Trophoblast cell (in vitro differentiated cells and primary cell): ENCODE data around the gene TCEAL2. TPM values are rescaled to one million over a fixed set of nuclear protein-coding genes. Genes with fewer than 3 reads are reported as not detected.
"Not testable (repeated sequence)": the region's sequence is repeated elsewhere in the genome, so short reads cannot be mapped to it uniquely, and the experiment has no call there.

Experiments used
- DNase-seq, 2 donors: peaks; one replicate each; pipeline ENCODE4 v3.0.0-alpha.2; 2016
- H2AFZ ChIP-seq: 2 replicates; pipeline ENCODE4 v1.6.1; 2013; ENCODE audit warnings: low read length, moderate library complexity, mild to moderate bottlenecking; ENCODE audit not compliant: insufficient read depth, poor library complexity
- H2AK5ac ChIP-seq: 2 replicates; pipeline ENCODE4 v1.6.1; 2013; ENCODE audit warnings: mild to moderate bottlenecking, low read length
- H2BK120ac ChIP-seq: 2 replicates; pipeline ENCODE4 v1.6.1; 2013; ENCODE audit warnings: low read length, mild to moderate bottlenecking, moderate library complexity; ENCODE audit not compliant: insufficient read depth, poor library complexity
- H2BK12ac ChIP-seq: 2 replicates; pipeline ENCODE4 v1.6.1; 2013; ENCODE audit warnings: mild to moderate bottlenecking, low read length, moderate library complexity
- H2BK5ac ChIP-seq: 2 replicates; pipeline ENCODE4 v1.6.1; 2013; ENCODE audit warnings: low read length, low read depth, moderate library complexity, mild to moderate bottlenecking; ENCODE audit not compliant: poor library complexity
- H3K14ac ChIP-seq: 2 replicates; pipeline ENCODE4 v1.6.1; 2013; ENCODE audit warnings: mild to moderate bottlenecking, low read length
- H3K18ac ChIP-seq: 2 replicates; pipeline ENCODE4 v1.6.1; 2013; ENCODE audit warnings: mild to moderate bottlenecking, low read length
- H3K23ac ChIP-seq: 2 replicates; pipeline ENCODE4 v1.6.1; 2013; ENCODE audit warnings: low read length
- H3K27ac ChIP-seq: 2 replicates; pipeline ENCODE4 v1.5.1; 2013; ENCODE audit warnings: low read depth, mild to moderate bottlenecking, inconsistent platforms, low read length, moderate library complexity
- H3K27me3 ChIP-seq: 2 replicates; pipeline ENCODE4 v1.6.1; 2013; ENCODE audit warnings: inconsistent platforms, mild to moderate bottlenecking, low read length, moderate library complexity; ENCODE audit not compliant: insufficient read depth
- H3K36me3 ChIP-seq, 2 experiments: 1 replicate in 1 of 2; 2 replicates in 1 of 2; pipeline ENCODE4 v1.6.1; 2013; ENCODE audit warnings: low read length in 2 of 2, mild to moderate bottlenecking in 2 of 2, moderate library complexity in 1 of 2; ENCODE audit not compliant: insufficient read depth in 2 of 2, control insufficient read depth in 1 of 2
- H3K4ac ChIP-seq: 2 replicates; pipeline ENCODE4 v1.6.1; 2013; ENCODE audit warnings: low read depth, mild to moderate bottlenecking, low read length, moderate library complexity
- H3K4me1 ChIP-seq, 2 experiments: 1 replicate in 1 of 2; 2 replicates in 1 of 2; pipeline ENCODE4 v1.6.1; 2013; ENCODE audit warnings: low read length in 2 of 2, mild to moderate bottlenecking in 2 of 2, moderate library complexity in 1 of 2; ENCODE audit not compliant: insufficient read depth in 2 of 2, control insufficient read depth in 1 of 2
- H3K4me2 ChIP-seq: 2 replicates; pipeline ENCODE4 v1.6.1; 2013; ENCODE audit warnings: inconsistent platforms, mild to moderate bottlenecking, low read length, moderate library complexity
- H3K4me3 ChIP-seq: 2 replicates; pipeline ENCODE4 v1.5.1; 2013; ENCODE audit warnings: mild to moderate bottlenecking, low read depth, low read length, inconsistent platforms
- H3K79me1 ChIP-seq: one replicate; pipeline ENCODE4 v1.6.1; 2013; ENCODE audit warnings: low read length
- H3K79me2 ChIP-seq: 2 replicates; pipeline ENCODE4 v1.6.1; 2013; ENCODE audit warnings: low read length, mild to moderate bottlenecking; ENCODE audit not compliant: control insufficient read depth, insufficient read depth, poor library complexity
- H3K9ac ChIP-seq: 2 replicates; pipeline ENCODE4 v1.6.1; 2013; ENCODE audit warnings: mild to moderate bottlenecking, low read length
- H3K9me3 ChIP-seq: 2 replicates; pipeline ENCODE4 v1.6.1; 2013; ENCODE audit warnings: low read depth, mild to moderate bottlenecking, control low read depth, inconsistent platforms, low read length; ENCODE audit not compliant: insufficient read depth
- H4K12ac ChIP-seq: 2 replicates; pipeline ENCODE4 v1.6.1; 2013; ENCODE audit warnings: low read depth, mild to moderate bottlenecking, low read length, moderate library complexity
- H4K8ac ChIP-seq: 2 replicates; pipeline ENCODE4 v1.6.1; 2013; ENCODE audit warnings: low read depth, mild to moderate bottlenecking, low read length, moderate library complexity
- H4K91ac ChIP-seq: one replicate; pipeline ENCODE4 v1.6.1; 2013; ENCODE audit warnings: low read depth, mild to moderate bottlenecking, low read length, moderate library complexity
- WGBS: extraction: QIAGEN DNeasy Blood & Tissue Kit; methylation state at CpG from one replicate; pipeline ENCODE4 v1.1.7; 2013; ENCODE audit warnings: missing lambda C conversion rate; ENCODE audit not compliant: insufficient read length, insufficient coverage; ENCODE audit errors: extremely low coverage; 5-methylcytosine and 5-hydroxymethylcytosine counted together
- polyA plus RNA-seq: library from polyadenylated mRNA; stranded (reverse); fragments of 200-250 nt; gene quantifications from 2 replicates; pipeline ENCODE4 v1.2.3, GENCODE V29; 2013

The TCEAL2 gene
- polyA plus RNA-seq = 0.19 and 0.29 TPM in 2 replicates

DNA sequence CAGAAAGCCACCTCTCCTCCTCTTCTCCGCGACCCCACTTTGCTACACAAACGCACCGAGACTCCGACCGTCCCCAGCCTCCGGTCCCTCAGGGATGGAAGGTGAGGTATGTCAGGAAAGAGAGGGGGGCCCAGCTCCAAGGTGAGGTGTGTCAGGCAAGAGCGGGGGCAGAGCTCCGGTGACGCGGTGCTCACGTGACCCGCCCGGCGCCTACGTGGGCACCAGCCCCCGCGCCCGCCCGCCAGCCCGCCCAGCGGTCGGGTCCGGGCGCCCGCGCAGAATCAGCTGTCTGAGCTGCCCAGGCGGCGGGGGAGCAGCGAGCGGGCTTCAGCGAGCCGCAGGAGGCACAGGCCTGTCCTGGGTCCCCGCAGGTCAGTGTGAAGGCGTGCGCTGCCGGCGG lies at the start of gene TCEAL2:
Gene TCEAL2 (plus strand): TSS at position 244 of the 400 bp plus-strand sequence. CDS start 1,152 bp downstream, outside the sequence.
- peak within 1 kb of the TSS; percentile 61 for H3K4me2 ChIP-seq
- not testable (repeated sequence) for H3K36me3 ChIP-seq, H3K9me3 ChIP-seq, H4K91ac ChIP-seq, H2BK120ac ChIP-seq, H4K8ac ChIP-seq, H3K4ac ChIP-seq, H2BK5ac ChIP-seq, DNase-seq, H3K79me2 ChIP-seq, H3K27ac ChIP-seq, H3K9ac ChIP-seq, H4K12ac ChIP-seq, H3K18ac ChIP-seq, H3K27me3 ChIP-seq, H2AFZ ChIP-seq, H3K23ac ChIP-seq, H3K14ac ChIP-seq, H2BK12ac ChIP-seq, H3K4me1 ChIP-seq, H2AK5ac ChIP-seq, H3K4me3 ChIP-seq, H3K79me1 ChIP-seq
- WGBS = no CpG with 5 or more reads among the region's 38 CpGs

DNA sequence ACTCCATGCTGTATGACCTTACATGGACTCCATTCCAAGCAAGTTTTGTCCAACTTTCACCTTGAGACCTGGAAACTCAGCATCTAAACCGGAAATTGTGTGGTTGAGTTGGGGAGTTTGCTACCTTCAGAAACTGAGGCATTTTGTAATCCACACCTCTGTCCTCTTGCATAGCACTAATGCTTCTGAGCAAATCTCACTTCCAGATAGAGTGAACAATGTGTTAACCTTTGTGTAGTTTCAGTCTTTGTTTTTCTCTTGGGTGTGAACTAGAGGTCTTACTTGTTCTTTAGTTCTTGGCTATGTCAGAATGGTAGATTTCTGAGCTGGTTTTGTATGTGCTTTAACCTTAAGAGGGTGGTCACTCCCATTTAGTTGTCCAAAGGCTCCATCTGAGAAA lies 48.1 kb upstream of the TCEAL2 start:
- no peak overlapping the region for H2AK5ac ChIP-seq
- WGBS = no CpG with 5 or more reads among the region's 1 CpG
- no peak overlapping the region for H3K23ac ChIP-seq
- no peaks in the 10 kb centered on the region for H3K79me1 ChIP-seq
- no peak overlapping the region for H3K4ac ChIP-seq
- no peaks in the 10 kb centered on the region for H3K36me3 ChIP-seq
- H2AFZ ChIP-seq = no peak overlapping the region
- peaks cover 3% of the 10 kb centered on the region for H3K9me3 ChIP-seq
- H3K27me3 ChIP-seq = no peaks in the 10 kb centered on the region
- no peak overlapping the region for H3K4me3 ChIP-seq
- H4K91ac ChIP-seq = no peak overlapping the region
- H2BK5ac ChIP-seq = no peak overlapping the region
- H3K18ac ChIP-seq = no peak overlapping the region
- H2BK120ac ChIP-seq = no peak overlapping the region
- H3K27ac ChIP-seq = no peak overlapping the region
- no peak overlapping the region for H4K8ac ChIP-seq
- no peak overlapping the region for H2BK12ac ChIP-seq
- no peak overlapping the region for H4K12ac ChIP-seq
- no peak overlapping the region for H3K14ac ChIP-seq
- no peak overlapping the region for H3K4me2 ChIP-seq
- no peak for DNase-seq
- no peak overlapping the region for H3K9ac ChIP-seq
- H3K79me2 ChIP-seq = no peaks in the 10 kb centered on the region
- no peaks in the 10 kb centered on the region for H3K4me1 ChIP-seq

DNA sequence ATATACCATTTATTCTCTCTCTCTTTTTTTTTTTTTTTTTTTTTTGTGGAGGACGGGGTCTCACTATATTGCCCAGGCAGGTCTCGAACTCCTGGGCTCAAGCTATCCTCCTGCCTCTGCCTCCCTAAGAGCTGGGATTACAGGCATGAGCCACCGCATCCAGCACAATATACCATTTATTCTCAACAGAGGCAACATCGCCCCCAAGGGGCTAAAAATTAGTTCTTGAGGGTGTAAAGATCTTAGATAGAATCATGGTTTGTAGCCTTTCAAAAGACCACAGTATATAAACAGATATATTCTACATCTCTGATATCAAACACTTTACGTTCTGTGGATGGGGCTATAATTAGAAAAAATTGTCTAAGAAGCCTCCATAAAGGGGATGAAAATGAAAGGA lies 39.8 kb upstream of the TCEAL2 start:
- no CpG with 5 or more reads among the region's 5 CpGs for WGBS
- Histone ChIP-seq H2AFZ (no peak overlapping the region), H3K23ac (no peak overlapping the region), H4K8ac (no peak overlapping the region), H2AK5ac (no peak overlapping the region), H2BK12ac (no peak overlapping the region), H3K4me1 (no peaks in the 10 kb centered on the region), H3K79me2 (no peaks in the 10 kb centered on the region), H3K27ac (no peak overlapping the region), H4K12ac (no peak overlapping the region), H3K36me3 (no peaks in the 10 kb centered on the region), H3K79me1 (no peaks in the 10 kb centered on the region), H3K4ac (no peak overlapping the region), H3K9me3 (no peaks in the 10 kb centered on the region), H3K27me3 (no peaks in the 10 kb centered on the region), H3K4me3 (no peak overlapping the region), H4K91ac (no peak overlapping the region), H3K18ac (no peak overlapping the region), H3K4me2 (no peak overlapping the region), H2BK5ac (no peak overlapping the region), H3K9ac (no peak overlapping the region), H2BK120ac (no peak overlapping the region), H3K14ac (no peak overlapping the region)
- peak in 1 of 2 donors; percentile 4 for DNase-seq

DNA sequence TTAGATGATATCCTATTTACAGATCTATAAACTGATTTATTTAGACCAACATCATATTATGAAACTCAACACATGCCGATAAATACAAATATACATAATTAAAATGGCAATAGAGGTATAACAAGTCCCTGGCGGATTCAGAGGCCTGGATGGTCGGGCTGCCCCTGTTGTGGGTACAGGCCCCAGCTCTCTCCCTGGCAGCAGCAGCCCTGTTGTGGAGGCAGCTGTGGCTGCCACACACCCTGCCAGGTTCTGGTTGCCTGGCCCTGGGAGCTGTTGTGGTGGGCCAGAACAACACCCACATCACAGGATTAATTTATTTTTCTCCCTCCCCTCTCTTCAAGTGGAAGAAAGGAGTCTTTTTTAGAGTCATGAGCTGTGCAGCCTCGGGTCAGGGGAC lies 12.1 kb upstream of the TCEAL2 start:
- Histone ChIP-seq H3K4me3 (no peak overlapping the region), H2BK5ac (no peak overlapping the region), H3K23ac (no peak overlapping the region), H2BK12ac (no peak overlapping the region), H3K79me2 (no peaks in the 10 kb centered on the region), H4K8ac (no peak overlapping the region), H3K14ac (no peak overlapping the region), H3K4ac (no peak overlapping the region), H4K12ac (no peak overlapping the region), H2BK120ac (no peak overlapping the region), H3K9ac (no peak overlapping the region), H2AK5ac (no peak overlapping the region), H3K27ac (no peak overlapping the region), H3K79me1 (no peaks in the 10 kb centered on the region), H3K18ac (no peak overlapping the region), H3K4me2 (no peak overlapping the region), H4K91ac (no peak overlapping the region), H3K27me3 (no peaks in the 10 kb centered on the region), H3K9me3 (peaks cover 3% of the 10 kb centered on the region), H2AFZ (no peak overlapping the region), H3K4me1 (no peaks in the 10 kb centered on the region), H3K36me3 (no peaks in the 10 kb centered on the region)
- DNase-seq = no peak
- no CpG with 5 or more reads among the region's 4 CpGs for WGBS
